ENCODE data around the gene TUG1. TPM values are rescaled to one million over a fixed set of nuclear protein-coding genes. Genes with fewer than 3 reads are reported as not detected.

The TUG1 gene
- total and polyA plus RNA-seq, 2 donors (not counting 3 experiments of a cell fraction or from before 2014, with no cell fraction given): 77.1 to 85.9 TPM

- Histone ChIP-seq H3K4me3 (replicated peaks in 1 of 3; ENCODE audit: insufficient read depth in 1 of 3, low read depth in 1 of 3, low read length in 3 of 3) (no peak overlapping the region), H4K20me1 (replicated peaks; ENCODE audit: control insufficient read depth, extremely low read depth, insufficient read depth, low read length) (no peaks in the 10 kb centered on the region), H3K79me2 (ENCODE audit: control insufficient read depth, insufficient read depth, low read length) (no peaks in the 10 kb centered on the region), H3K4me2 (ENCODE audit: insufficient read depth, low read length) (no peak overlapping the region), H2AFZ (ENCODE audit: low read depth, low read length) (no peak overlapping the region), H3K9me1 (replicated peaks; ENCODE audit: control insufficient read depth, extremely low read depth, insufficient read depth, low read length) (no peaks in the 10 kb centered on the region), H3K36me3 (ENCODE audit: control insufficient read depth in 2 of 2, extremely low read depth in 1 of 2, insufficient read depth in 2 of 2, low read length in 2 of 2) (peaks cover 24 to 40% of the 10 kb centered on the region in 2 experiments), H3K27me3 (ENCODE audit: control insufficient read depth in 2 of 2, insufficient read depth in 2 of 2, low read length in 2 of 2) (no peaks in the 10 kb centered on the region), H3K9ac (replicated peaks; ENCODE audit: extremely low read depth, insufficient read depth, low read length) (no peak overlapping the region), H3K4me1 (ENCODE audit: control insufficient read depth, extremely low read depth, insufficient read depth, low read length) (no peaks in the 10 kb centered on the region), H3K9me3 (replicated peaks; ENCODE audit: control insufficient read depth, insufficient read depth, low read length) (no peaks in the 10 kb centered on the region), H3K27ac (ENCODE audit: insufficient read depth, low read depth, low read length) (no peak overlapping the region)
- intact Hi-C loops (cut with micrococcal nuclease): loop anchor here (5.0 kb wide), 1 partner anchor 282 kb away; no protein-coding TSS in a partner anchor
- peak in 1 of 2 donors; percentile 3 for TF ChIP-seq CTCF (IDR thresholded peaks at IDR 0.05; ENCODE audit: extremely low read depth in 1 of 2, insufficient read depth in 1 of 2, low read depth in 1 of 2, low read length in 2 of 2)
- no peak for TF ChIP-seq POLR2A (IDR thresholded peaks at IDR 0.05; ENCODE audit: low read depth, low read length)
- dilution Hi-C loops (cut with MboI; ENCODE audit: extremely low pct_ligation_motif_present, low sequenced_read_pairs): no loop called here
- FAIRE-seq (no peak), DNase-seq (ENCODE audit: low read depth, low spot score) (no peak)
- no TSS peak for BruUV-seq (replicated peaks)
- CTCF ChIA-PET: interaction anchor here (2.0 to 6.1 kb wide), 3 partner anchors 134 to 280 kb away, joined by 7 to 114 read pairs (median 7); partner anchors contain the start of gene SELENOM
- POLR2A ChIA-PET: no interaction called here
Observed at GRCh38 chr22:30949934-30950660, 19.0 kb upstream of the TUG1 start.

- Histone ChIP-seq H3K27ac (ENCODE audit: insufficient read depth, low read depth, low read length) (no peak overlapping the region), H3K9me1 (replicated peaks; ENCODE audit: control insufficient read depth, extremely low read depth, insufficient read depth, low read length) (no peaks in the 10 kb centered on the region), H3K9ac (replicated peaks; ENCODE audit: extremely low read depth, insufficient read depth, low read length) (no peak overlapping the region), H4K20me1 (replicated peaks; ENCODE audit: control insufficient read depth, extremely low read depth, insufficient read depth, low read length) (no peaks in the 10 kb centered on the region), H3K4me3 (replicated peaks in 1 of 3; ENCODE audit: insufficient read depth in 1 of 3, low read depth in 1 of 3, low read length in 3 of 3) (no peak overlapping the region), H2AFZ (ENCODE audit: low read depth, low read length) (no peak overlapping the region), H3K9me3 (replicated peaks; ENCODE audit: control insufficient read depth, insufficient read depth, low read length) (no peaks in the 10 kb centered on the region), H3K4me2 (ENCODE audit: insufficient read depth, low read length) (no peak overlapping the region), H3K79me2 (ENCODE audit: control insufficient read depth, insufficient read depth, low read length) (no peaks in the 10 kb centered on the region), H3K36me3 (ENCODE audit: control insufficient read depth in 2 of 2, extremely low read depth in 1 of 2, insufficient read depth in 2 of 2, low read length in 2 of 2) (peaks cover 24 to 25% of the 10 kb centered on the region in 2 experiments), H3K4me1 (ENCODE audit: control insufficient read depth, extremely low read depth, insufficient read depth, low read length) (no peaks in the 10 kb centered on the region), H3K27me3 (ENCODE audit: control insufficient read depth in 2 of 2, insufficient read depth in 2 of 2, low read length in 2 of 2) (no peaks in the 10 kb centered on the region)
- DNase-seq (ENCODE audit: low read depth, low spot score): no peak
- TF ChIP-seq POLR2AphosphoS5 (IDR thresholded peaks at IDR 0.05; ENCODE audit: insufficient read depth, low read depth, low read length): no peak
- TF ChIP-seq POLR2A (IDR thresholded peaks at IDR 0.05; ENCODE audit: low read depth, low read length): no peak
- TF ChIP-seq JUN (IDR thresholded peaks at IDR 0.05; ENCODE audit: borderline replicate concordance, insufficient read depth, insufficient read length, low read depth): no peak
- no peak for TF ChIP-seq MAX (IDR thresholded peaks at IDR 0.05; ENCODE audit: insufficient read depth, insufficient read length)
- TF ChIP-seq MYC (IDR thresholded peaks at IDR 0.05; ENCODE audit: low read depth, low read length): no peak
- TF ChIP-seq EZH2 (IDR thresholded peaks at IDR 0.05; ENCODE audit: borderline replicate concordance, low read depth, low read length, severe bottlenecking): no peak
- TF ChIP-seq CTCF (IDR thresholded peaks at IDR 0.05; ENCODE audit: extremely low read depth in 1 of 2, insufficient read depth in 1 of 2, low read depth in 1 of 2, low read length in 2 of 2): no peak
- no peak for TF ChIP-seq GATA2 (IDR thresholded peaks at IDR 0.05; ENCODE audit: insufficient read depth, insufficient read length, low read depth, low read length)
- no peak for TF ChIP-seq FOS (IDR thresholded peaks at IDR 0.05; ENCODE audit: borderline replicate concordance, insufficient read depth, low read length)
- ChIA-PET POLR2A (interaction anchor here (0.8 kb wide), 2 partner anchors 127 to 132 kb away, joined by 3 read pairs; partner anchors contain the start of gene SMTN), CTCF (interaction anchor here (1.1 to 6.1 kb wide), 3 partner anchors 131 to 195 kb away, joined by 3 to 114 read pairs (median 4); partner anchors contain the start of gene SELENOM)
- intact Hi-C loops (cut with micrococcal nuclease): no loop called here
- no peak for FAIRE-seq
- no TSS peak for BruUV-seq (replicated peaks)
- dilution Hi-C loops (cut with MboI; ENCODE audit: extremely low pct_ligation_motif_present, low sequenced_read_pairs): no loop called here
Observed at GRCh38 chr22:30953206-30953605, 15.9 kb upstream of the TUG1 start.
